ENCODE results near the gene OR1J1. TPM values are rescaled to one million over a fixed set of nuclear protein-coding genes. Genes with fewer than 3 reads are reported as not detected.

OR1J1 gene
- total and polyA plus RNA-seq, 2 of the 8 experiments (the other 6 are each of a cell fraction or from before 2014, with no cell fraction given) = not detected

- CTCF ChIA-PET (ENCODE audit: partially characterized antibody) = no interaction called here
These were observed 9.0 kb downstream of the OR1J1 start for GRCh38 chr9:122468735-122469134.

More at GRCh38 chr9:122468735-122469134, 9.0 kb downstream of the OR1J1 start:
- H4K5ac ChIP-seq (ENCODE audit: insufficient read length, low read depth, low read length) = no peak overlapping the region
- peaks cover 21 to 32% of the 10 kb centered on the region in 2 experiments; a peak in 3 of 4 replicates for H3K9me3 ChIP-seq (ENCODE audit: insufficient read depth in 2 of 2, low read depth in 1 of 2, low read length in 1 of 2)
- no peak overlapping the region for H2AK5ac ChIP-seq (ENCODE audit: low read depth, low read length)
- no peak for DNase-seq (ENCODE audit: low read depth in 1 of 2, low spot score in 2 of 2)
- no peak for TF ChIP-seq SIRT6 (IDR thresholded peaks at IDR 0.05; ENCODE audit: low read length)
- TF ChIP-seq SP2 (IDR thresholded peaks at IDR 0.05; ENCODE audit: low read length) = no peak
- no peak for TF ChIP-seq POU5F1 (IDR thresholded peaks at IDR 0.05; ENCODE audit: low read depth, low read length)
- no peak for TF ChIP-seq CTCF (IDR thresholded peaks at IDR 0.05; ENCODE audit: control extremely low read depth in 1 of 3, insufficient read depth in 1 of 3, low read depth in 1 of 3, low read length in 3 of 3)
- TF ChIP-seq CEBPB (IDR thresholded peaks at IDR 0.05; ENCODE audit: low read depth, low read length) = no peak
- no peak for TF ChIP-seq GTF2F1 (IDR thresholded peaks at IDR 0.05; ENCODE audit: borderline replicate concordance, low read depth, low read length)
- TF ChIP-seq TEAD4 (IDR thresholded peaks at IDR 0.05; ENCODE audit: low read depth, low read length) = no peak
- H3K23me2 ChIP-seq (ENCODE audit: low read depth, low read length) = no peaks in the 10 kb centered on the region
- no peak overlapping the region for H2BK20ac ChIP-seq (ENCODE audit: low read length)
- H2BK5ac ChIP-seq (ENCODE audit: low read depth, low read length) = no peak overlapping the region
- no peak overlapping the region for H3K4ac ChIP-seq (replicated peaks; ENCODE audit: insufficient read length, low read depth, low read length)
- no peak overlapping the region for H3K9ac ChIP-seq (replicated peaks in 1 of 4; ENCODE audit: extremely low read depth in 1 of 4, low read depth in 3 of 4, low read length in 3 of 4)
- H2BK12ac ChIP-seq (ENCODE audit: low read depth, low read length) = no peak overlapping the region
- no peaks in the 10 kb centered on the region for H3K36me3 ChIP-seq (ENCODE audit: control insufficient read depth in 2 of 4, insufficient read depth in 4 of 4, low read length in 3 of 4)
- H4K8ac ChIP-seq (ENCODE audit: extremely low read depth, insufficient read depth, low read length) = no peak overlapping the region
- 78% methylated on average over 4 of the region's 4 CpGs; no CpG with 5 or more reads in 1 of the 2 experiments for WGBS, 2 experiments (ENCODE audit: extremely low coverage in 1 of 2, insufficient coverage in 1 of 2, insufficient read length in 1 of 2, insufficient replicate concordance in 2 of 2, low coverage in 1 of 2, low lambda C conversion rate in 2 of 2, missing lambda C conversion rate in 1 of 2)
- no peak for FAIRE-seq
- POLR2A ChIA-PET (ENCODE audit: partially characterized antibody) = no interaction called here
- H3K27me3 ChIP-seq (replicated peaks in 1 of 4; ENCODE audit: control insufficient read depth in 3 of 4, extremely low read depth in 1 of 4, insufficient read depth in 3 of 4, low read length in 3 of 4) = no peaks in the 10 kb centered on the region; a peak in 1 of 7 replicates
- H3K79me1 ChIP-seq (ENCODE audit: low read depth, low read length) = no peaks in the 10 kb centered on the region
- no peak overlapping the region for H3K18ac ChIP-seq (ENCODE audit: extremely low read depth, low read length)
- no peaks in the 10 kb centered on the region for H3K79me2 ChIP-seq (ENCODE audit: control insufficient read depth in 1 of 2, insufficient read depth in 2 of 2, low read length in 2 of 2)
- no peak overlapping the region for H4K91ac ChIP-seq (replicated peaks; ENCODE audit: insufficient read length, low read length)
- H3K56ac ChIP-seq (replicated peaks; ENCODE audit: insufficient read length, low read depth, low read length) = no peak overlapping the region
- no peak overlapping the region for H2AFZ ChIP-seq (ENCODE audit: low read length)
- H3K4me2 ChIP-seq (ENCODE audit: insufficient read depth in 1 of 2, low read depth in 2 of 2, low read length in 2 of 2) = no peak overlapping the region
- H3K4me3 ChIP-seq (ENCODE audit: extremely low read depth in 1 of 4, insufficient read depth in 2 of 4, low read depth in 3 of 4, low read length in 4 of 4) = no peak overlapping the region
- no peak overlapping the region for H3K23ac ChIP-seq (ENCODE audit: insufficient read length)
- no peak overlapping the region for H3K27ac ChIP-seq (ENCODE audit: low read depth, low read length)
- H4K20me1 ChIP-seq (replicated peaks in 1 of 2; ENCODE audit: control insufficient read depth in 1 of 2, insufficient read depth in 2 of 2, low read length in 2 of 2) = no peaks in the 10 kb centered on the region
- H2BK15ac ChIP-seq (ENCODE audit: low read length) = no peak overlapping the region
- H3K14ac ChIP-seq (ENCODE audit: insufficient read length) = no peak overlapping the region
- H2BK120ac ChIP-seq (replicated peaks; ENCODE audit: low read depth, low read length) = no peak overlapping the region
- no peaks in the 10 kb centered on the region; a peak in 1 of 7 replicates for H3K4me1 ChIP-seq (replicated peaks in 1 of 4; ENCODE audit: control insufficient read depth in 3 of 4, insufficient read depth in 4 of 4, low read length in 3 of 4)
